ENCODE results near the gene CAMLG. TPM values are rescaled to one million over a fixed set of nuclear protein-coding genes. Genes with fewer than 3 reads are reported as not detected.

CAMLG gene
- total and polyA plus RNA-seq, 2 of the 13 experiments (the other 11 are each of a cell fraction or from before 2014, with no cell fraction given), result 14.2 to 19.8 TPM

- TF ChIP-seq KDM1A (CRISPR knock-in tag; IDR thresholded peaks at IDR 0.05) (no peak), RAD51 (IDR thresholded peaks at IDR 0.05; ENCODE audit: borderline replicate concordance) (no peak), SIN3B (IDR thresholded peaks at IDR 0.05; ENCODE audit: low read length) (no peak), TCF7 (IDR thresholded peaks at IDR 0.05; ENCODE audit: low read depth) (no peak), ZBED4 (CRISPR knock-in tag; IDR thresholded peaks at IDR 0.05; ENCODE audit: borderline replicate concordance) (peak; percentile 92; the same call in 1 of the 2 replicates), GLI4 (CRISPR knock-in tag; IDR thresholded peaks at IDR 0.05; ENCODE audit: borderline replicate concordance) (no peak; the same call in 1 of the 2 replicates), ZNF33A (CRISPR knock-in tag; IDR thresholded peaks at IDR 0.05; ENCODE audit: borderline replicate concordance) (no peak), PRDM10 (CRISPR knock-in tag; IDR thresholded peaks at IDR 0.05; ENCODE audit: low read depth) (peak; percentile 80; the same call in 1 of the 2 replicates), CSRNP2 (CRISPR knock-in tag; conservative IDR thresholded peaks at IDR 0.05; ENCODE audit: low read depth) (no peak), JUND (CRISPR knock-in tag; IDR thresholded peaks at IDR 0.05) (0 out of 2 replicates have a peak, but pooled peaks have one; percentile 25), ZNF616 (CRISPR knock-in tag; IDR thresholded peaks at IDR 0.05; ENCODE audit: low read depth) (0 out of 2 replicates have a peak, but pooled peaks have one; percentile 31), ZNF703 (CRISPR knock-in tag; IDR thresholded peaks at IDR 0.05; ENCODE audit: borderline replicate concordance) (no peak), HMGXB4 (CRISPR knock-in tag; IDR thresholded peaks at IDR 0.05; ENCODE audit: borderline replicate concordance in 1 of 2, low read depth in 1 of 2) (peak; percentile 97 to 98), HMG20B (CRISPR knock-in tag; conservative IDR thresholded peaks at IDR 0.05) (peak; percentile 74), IRF9 (CRISPR knock-in tag; IDR thresholded peaks at IDR 0.05; ENCODE audit: borderline replicate concordance) (peak; percentile 96)
Measured at GRCh38 chr5:134738133-134738962, at the start of gene CAMLG (continued).
